ENCODE results near the gene ZBTB48.
"Not testable (repeated sequence)": the region's sequence is repeated elsewhere in the genome, so short reads cannot be mapped to it uniquely, and the experiment has no call there.

Gene ZBTB48

GRCh38 chr1:6635910-6636760, 56.3 kb downstream of the ZBTB48 start:
- no peak for DNase-seq (ENCODE audit: low read depth)

GRCh38 chr1:6636778-6637177, 57.0 kb downstream of the ZBTB48 start:
- not testable (repeated sequence) for DNase-seq (ENCODE audit: low read depth)

GRCh38 chr1:6637770-6638169, 58.0 kb downstream of the ZBTB48 start:
- DNase-seq (ENCODE audit: low read depth): no peak

GRCh38 chr1:6638226-6638625, 58.4 kb downstream of the ZBTB48 start:
- DNase-seq (ENCODE audit: low read depth): peak; percentile 48

Measured in fibroblast of the conjunctiva (primary cell).